ENCODE measurements around the gene PPP4R1.
"Not testable (repeated sequence)": the region's sequence is repeated elsewhere in the genome, so short reads cannot be mapped to it uniquely, and the experiment has no call there.

PPP4R1 gene

DNA sequence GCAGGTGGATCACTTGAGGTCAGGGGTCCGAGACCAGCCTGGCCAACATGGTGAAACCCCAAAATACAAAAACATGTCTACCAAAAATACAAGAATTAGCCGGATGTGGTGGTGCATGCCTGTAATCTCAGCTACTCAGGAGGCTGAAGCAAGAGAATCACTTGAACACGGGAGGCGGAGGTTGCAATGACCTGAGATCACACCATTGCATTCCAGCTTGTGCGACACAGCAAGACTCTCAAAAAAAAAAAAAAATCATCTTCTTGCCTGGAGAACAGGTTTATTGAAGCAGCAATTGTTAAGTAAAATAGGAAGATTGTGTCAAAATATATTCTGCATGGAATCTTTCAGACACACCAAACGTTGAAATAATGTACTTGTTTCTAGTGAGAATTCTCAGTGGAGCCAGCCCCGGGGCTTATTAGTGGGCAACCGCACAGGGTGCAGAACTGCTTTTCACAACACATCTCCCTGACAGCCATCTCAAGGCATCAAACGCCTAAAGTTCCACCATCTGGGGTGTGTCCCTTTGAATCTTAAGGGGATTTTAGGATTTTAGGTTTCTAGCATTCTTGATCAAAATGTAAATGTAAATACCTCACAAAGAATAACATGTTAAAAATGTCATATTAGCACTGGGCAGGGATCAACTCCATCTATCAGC lies 28.6 kb upstream of the PPP4R1 start:
- TF ChIP-seq, protein P1, sequence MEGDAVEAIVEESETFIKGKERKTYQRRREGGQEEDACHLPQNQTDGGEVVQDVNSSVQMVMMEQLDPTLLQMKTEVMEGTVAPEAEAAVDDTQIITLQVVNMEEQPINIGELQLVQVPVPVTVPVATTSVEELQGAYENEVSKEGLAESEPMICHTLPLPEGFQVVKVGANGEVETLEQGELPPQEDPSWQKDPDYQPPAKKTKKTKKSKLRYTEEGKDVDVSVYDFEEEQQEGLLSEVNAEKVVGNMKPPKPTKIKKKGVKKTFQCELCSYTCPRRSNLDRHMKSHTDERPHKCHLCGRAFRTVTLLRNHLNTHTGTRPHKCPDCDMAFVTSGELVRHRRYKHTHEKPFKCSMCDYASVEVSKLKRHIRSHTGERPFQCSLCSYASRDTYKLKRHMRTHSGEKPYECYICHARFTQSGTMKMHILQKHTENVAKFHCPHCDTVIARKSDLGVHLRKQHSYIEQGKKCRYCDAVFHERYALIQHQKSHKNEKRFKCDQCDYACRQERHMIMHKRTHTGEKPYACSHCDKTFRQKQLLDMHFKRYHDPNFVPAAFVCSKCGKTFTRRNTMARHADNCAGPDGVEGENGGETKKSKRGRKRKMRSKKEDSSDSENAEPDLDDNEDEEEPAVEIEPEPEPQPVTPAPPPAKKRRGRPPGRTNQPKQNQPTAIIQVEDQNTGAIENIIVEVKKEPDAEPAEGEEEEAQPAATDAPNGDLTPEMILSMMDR (IDR thresholded peaks at IDR 0.05; ENCODE audit: low read depth, low read length) = no peak

DNA sequence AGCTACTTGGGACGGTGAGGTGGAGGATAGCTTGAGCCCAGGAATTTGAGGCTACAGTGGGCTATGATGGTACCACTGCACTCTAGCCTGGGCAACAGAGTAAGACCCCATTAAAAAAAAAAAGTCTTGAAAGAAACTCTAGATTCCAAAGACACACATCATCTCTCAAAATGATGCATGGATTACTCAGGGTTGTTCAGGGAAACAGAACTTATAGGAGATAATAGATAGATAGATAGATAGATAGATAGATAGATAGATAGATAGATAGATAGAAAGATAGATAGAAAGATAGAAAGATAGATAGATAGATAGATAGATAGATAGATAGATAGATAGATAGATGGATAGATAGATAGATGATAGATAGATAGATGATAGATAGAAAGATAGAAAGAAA lies 26.7 kb upstream of the PPP4R1 start:
- H3K4me3 ChIP-seq (ENCODE audit: low read depth, low read length) = not testable (repeated sequence)

More for the DNA sequence above, 28.6 kb upstream of the PPP4R1 start:
- no peak overlapping the region for H3K4me3 ChIP-seq (ENCODE audit: low read depth, low read length)

GRCh38 chr18:9638886-9639285 lies 24.5 kb upstream of the PPP4R1 start:
- TF ChIP-seq, protein P1 (IDR thresholded peaks at IDR 0.05; ENCODE audit: low read depth, low read length) = no peak

DNA sequence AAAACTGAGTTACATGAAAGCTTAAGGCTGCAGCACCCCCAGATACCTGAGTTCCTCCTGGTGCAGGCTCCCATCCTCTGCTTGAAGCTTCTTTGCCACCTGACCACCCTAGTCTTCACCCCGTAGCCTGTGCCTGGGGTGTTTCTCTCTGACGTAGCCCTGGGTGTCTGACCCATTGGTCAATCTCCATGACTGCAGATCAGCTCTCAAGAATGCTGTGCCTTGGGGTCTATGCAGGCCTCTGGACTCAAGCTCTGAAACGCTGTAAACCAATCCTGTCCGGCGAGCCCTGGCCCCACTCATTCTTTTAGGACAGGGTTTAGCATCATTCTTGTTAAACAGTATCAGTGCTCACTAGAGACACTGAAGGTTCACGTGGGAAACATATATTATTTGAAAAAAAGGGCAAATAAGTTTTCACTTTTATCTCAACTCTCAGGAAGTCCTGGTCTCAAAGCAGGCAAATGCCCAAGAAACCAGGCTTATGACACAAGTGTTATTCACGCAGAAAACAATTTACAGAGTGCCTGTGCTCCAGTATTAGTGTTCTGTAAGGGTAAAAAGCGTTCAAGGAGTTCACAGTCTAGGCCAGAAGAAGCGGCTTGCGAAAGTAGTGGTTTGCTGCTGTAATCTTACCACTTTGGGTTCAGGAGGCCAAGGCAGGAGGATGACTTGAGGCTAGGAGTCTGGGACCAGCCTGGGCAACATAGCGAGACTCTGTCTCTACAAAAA lies 22.8 kb upstream of the PPP4R1 start:
- TF ChIP-seq, protein P1 (IDR thresholded peaks at IDR 0.05; ENCODE audit: low read depth, low read length) = no peak
- H3K4me3 ChIP-seq (ENCODE audit: low read depth, low read length) = no peak overlapping the region

More at GRCh38 chr18:9638886-9639285, 24.5 kb upstream of the PPP4R1 start:
- no peak overlapping the region for H3K4me3 ChIP-seq (ENCODE audit: low read depth, low read length)

DNA sequence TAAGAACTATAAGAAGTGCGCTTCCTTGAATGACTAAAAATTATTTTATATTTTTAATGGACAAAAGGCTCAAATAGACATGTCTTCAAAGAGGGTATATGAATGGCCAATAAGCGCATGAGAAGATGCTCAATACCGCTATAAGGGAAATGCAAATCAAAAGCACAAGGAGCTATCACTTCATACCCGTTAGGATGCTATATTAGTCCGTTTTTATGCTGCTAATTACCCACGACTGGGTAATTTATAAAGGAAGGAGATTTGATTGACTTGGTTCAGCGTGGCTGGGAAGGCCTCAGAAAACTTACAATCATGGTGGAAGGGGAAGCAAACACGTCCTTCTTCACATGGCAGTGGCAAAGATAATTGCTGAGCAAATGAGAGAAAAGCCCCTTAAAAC lies 20.5 kb upstream of the PPP4R1 start:
- H3K4me3 ChIP-seq (ENCODE audit: low read depth, low read length) = no peak overlapping the region
- TF ChIP-seq, protein P1 (IDR thresholded peaks at IDR 0.05; ENCODE audit: low read depth, low read length) = no peak

- TF ChIP-seq, protein P1 (IDR thresholded peaks at IDR 0.05; ENCODE audit: low read depth, low read length) = no peak
- H3K4me3 ChIP-seq (ENCODE audit: low read depth, low read length) = no peak overlapping the region
Measured at GRCh38 chr18:9631814-9632496, 17.6 kb upstream of the PPP4R1 start.

GRCh38 chr18:9630444-9630843 lies 16.1 kb upstream of the PPP4R1 start:
- TF ChIP-seq, protein P1 (IDR thresholded peaks at IDR 0.05; ENCODE audit: low read depth, low read length) = no peak
- no peak overlapping the region for H3K4me3 ChIP-seq (ENCODE audit: low read depth, low read length)
